ENCODE results near the gene STAT4.

DNA sequence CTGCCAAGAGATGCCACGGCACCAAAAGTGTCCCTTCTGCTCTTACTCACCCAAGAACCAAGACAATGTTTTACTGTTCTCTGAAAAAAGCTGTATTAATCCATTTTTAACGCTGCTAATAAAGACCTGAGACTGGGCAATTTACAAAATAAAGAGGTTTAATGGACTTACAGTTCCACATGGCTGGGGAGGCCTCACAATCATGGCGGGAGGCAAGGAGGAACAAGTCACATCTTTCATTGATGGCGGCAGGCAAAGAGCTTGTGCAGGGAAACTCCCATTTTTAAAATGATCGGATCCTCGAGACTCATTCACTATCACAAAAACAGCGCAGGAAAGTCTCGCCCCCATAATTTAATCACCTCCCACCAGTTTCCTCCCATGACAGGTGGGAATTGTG, 135.0 kb downstream of the STAT4 start:
- TF ChIP-seq, protein P1, sequence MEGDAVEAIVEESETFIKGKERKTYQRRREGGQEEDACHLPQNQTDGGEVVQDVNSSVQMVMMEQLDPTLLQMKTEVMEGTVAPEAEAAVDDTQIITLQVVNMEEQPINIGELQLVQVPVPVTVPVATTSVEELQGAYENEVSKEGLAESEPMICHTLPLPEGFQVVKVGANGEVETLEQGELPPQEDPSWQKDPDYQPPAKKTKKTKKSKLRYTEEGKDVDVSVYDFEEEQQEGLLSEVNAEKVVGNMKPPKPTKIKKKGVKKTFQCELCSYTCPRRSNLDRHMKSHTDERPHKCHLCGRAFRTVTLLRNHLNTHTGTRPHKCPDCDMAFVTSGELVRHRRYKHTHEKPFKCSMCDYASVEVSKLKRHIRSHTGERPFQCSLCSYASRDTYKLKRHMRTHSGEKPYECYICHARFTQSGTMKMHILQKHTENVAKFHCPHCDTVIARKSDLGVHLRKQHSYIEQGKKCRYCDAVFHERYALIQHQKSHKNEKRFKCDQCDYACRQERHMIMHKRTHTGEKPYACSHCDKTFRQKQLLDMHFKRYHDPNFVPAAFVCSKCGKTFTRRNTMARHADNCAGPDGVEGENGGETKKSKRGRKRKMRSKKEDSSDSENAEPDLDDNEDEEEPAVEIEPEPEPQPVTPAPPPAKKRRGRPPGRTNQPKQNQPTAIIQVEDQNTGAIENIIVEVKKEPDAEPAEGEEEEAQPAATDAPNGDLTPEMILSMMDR (IDR thresholded peaks at IDR 0.05 in 4 of 5, conservative IDR thresholded peaks at IDR 0.05 in 1 of 5), result no peak
- TF ChIP-seq POLR2A (IDR thresholded peaks at IDR 0.05), result no peak

Measured in gastrocnemius medialis (tissue), 4 donors.